GM12892 (cell line): ENCODE measurements around the gene SMC4.

ENCODE experiments used
- POLR2A ChIP-seq: IDR thresholded peaks from 2 replicates; pipeline ENCODE4 v1.6.1; 2011; ENCODE audit warnings: low read depth, low read length, control low read depth
- POLR2AphosphoS5 ChIP-seq: IDR thresholded peaks from 2 replicates; pipeline ENCODE4 v1.6.1; 2011; ENCODE audit warnings: low read depth, low read length, control low read depth
- TAF1 ChIP-seq: IDR thresholded peaks from 2 replicates; pipeline ENCODE4 v1.6.1; 2011; ENCODE audit warnings: low read depth, mild to moderate bottlenecking, control low read depth, low read length, borderline replicate concordance

GRCh38 chr3:160384639-160385318 is 14.7 kb upstream of the SMC4 start:
- TF ChIP-seq POLR2A, result no peak
- no peak for TF ChIP-seq TAF1
- TF ChIP-seq POLR2AphosphoS5, result no peak
